IMR-90 (cell line): ENCODE results near the gene FCN1.

ENCODE experiments used
- MAFK ChIP-seq: IDR thresholded peaks from 2 replicates; pipeline ENCODE4 v1.6.1; 2012; ENCODE audit warnings: low read depth, low read length, improper control_type of control experiment
- POLR2A ChIP-seq: IDR thresholded peaks from 2 replicates; pipeline ENCODE4 v1.6.1; 2012; ENCODE audit warnings: mild to moderate bottlenecking, low read depth, low read length
- RAD21 ChIP-seq: IDR thresholded peaks from 2 replicates; pipeline ENCODE4 v1.6.1; 2012; ENCODE audit warnings: low read length, improper control_type of control experiment
- RFX5 ChIP-seq: IDR thresholded peaks from 2 replicates; pipeline ENCODE4 v1.8.0; 2012; ENCODE audit warnings: low read depth, mild to moderate bottlenecking, low read length, moderate library complexity
- TF ChIP-seq, protein P1 (sequence below): conservative IDR thresholded peaks from 2 replicates; pipeline ENCODE4 v1.5.1; 2012; ENCODE audit warnings: mild to moderate bottlenecking, low read depth, low read length, improper control_type of control experiment

GRCh38 chr9:134912126-134912840, 5.4 kb downstream of the FCN1 start:
- TF ChIP-seq, protein P1, sequence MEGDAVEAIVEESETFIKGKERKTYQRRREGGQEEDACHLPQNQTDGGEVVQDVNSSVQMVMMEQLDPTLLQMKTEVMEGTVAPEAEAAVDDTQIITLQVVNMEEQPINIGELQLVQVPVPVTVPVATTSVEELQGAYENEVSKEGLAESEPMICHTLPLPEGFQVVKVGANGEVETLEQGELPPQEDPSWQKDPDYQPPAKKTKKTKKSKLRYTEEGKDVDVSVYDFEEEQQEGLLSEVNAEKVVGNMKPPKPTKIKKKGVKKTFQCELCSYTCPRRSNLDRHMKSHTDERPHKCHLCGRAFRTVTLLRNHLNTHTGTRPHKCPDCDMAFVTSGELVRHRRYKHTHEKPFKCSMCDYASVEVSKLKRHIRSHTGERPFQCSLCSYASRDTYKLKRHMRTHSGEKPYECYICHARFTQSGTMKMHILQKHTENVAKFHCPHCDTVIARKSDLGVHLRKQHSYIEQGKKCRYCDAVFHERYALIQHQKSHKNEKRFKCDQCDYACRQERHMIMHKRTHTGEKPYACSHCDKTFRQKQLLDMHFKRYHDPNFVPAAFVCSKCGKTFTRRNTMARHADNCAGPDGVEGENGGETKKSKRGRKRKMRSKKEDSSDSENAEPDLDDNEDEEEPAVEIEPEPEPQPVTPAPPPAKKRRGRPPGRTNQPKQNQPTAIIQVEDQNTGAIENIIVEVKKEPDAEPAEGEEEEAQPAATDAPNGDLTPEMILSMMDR = no peak
- TF ChIP-seq POLR2A (no peak), RFX5 (no peak), MAFK (no peak), RAD21 (no peak)
